22Rv1 (cell line): ENCODE data around the gene LILRB4.

Experiments
- ZFX ChIP-seq: fragments of 450-650 bp; IDR thresholded peaks from 2 replicates; pipeline ENCODE4 v1.6.1; 2017; ENCODE audit warnings: antibody characterized with exemption, borderline replicate concordance
- TF ChIP-seq, protein P1 (sequence below): fragments of 450-650 bp; IDR thresholded peaks from 2 replicates; pipeline ENCODE4 v1.5.1; 2017; ENCODE audit warnings: mild to moderate bottlenecking

DNA sequence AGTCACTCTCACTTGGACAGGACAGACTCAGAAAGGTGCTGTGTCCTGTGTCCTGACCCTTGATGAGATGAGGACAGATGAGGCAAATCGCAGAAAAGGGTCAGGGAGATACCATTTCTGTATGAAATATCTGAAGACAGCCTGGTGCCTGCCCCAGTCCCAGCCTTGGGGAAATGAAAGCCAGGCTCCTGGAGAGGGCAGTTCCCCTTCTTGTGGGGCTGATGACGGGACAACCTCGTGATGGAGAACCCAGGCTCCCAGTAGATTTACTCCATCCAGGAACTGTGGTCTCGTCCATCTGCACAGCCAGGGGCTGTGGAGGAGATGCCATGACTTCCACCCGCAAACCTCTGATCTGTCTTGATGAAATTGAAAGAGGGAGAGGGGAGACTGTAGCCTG, 18.7 kb upstream of the LILRB4 start:
- TF ChIP-seq, protein P1, sequence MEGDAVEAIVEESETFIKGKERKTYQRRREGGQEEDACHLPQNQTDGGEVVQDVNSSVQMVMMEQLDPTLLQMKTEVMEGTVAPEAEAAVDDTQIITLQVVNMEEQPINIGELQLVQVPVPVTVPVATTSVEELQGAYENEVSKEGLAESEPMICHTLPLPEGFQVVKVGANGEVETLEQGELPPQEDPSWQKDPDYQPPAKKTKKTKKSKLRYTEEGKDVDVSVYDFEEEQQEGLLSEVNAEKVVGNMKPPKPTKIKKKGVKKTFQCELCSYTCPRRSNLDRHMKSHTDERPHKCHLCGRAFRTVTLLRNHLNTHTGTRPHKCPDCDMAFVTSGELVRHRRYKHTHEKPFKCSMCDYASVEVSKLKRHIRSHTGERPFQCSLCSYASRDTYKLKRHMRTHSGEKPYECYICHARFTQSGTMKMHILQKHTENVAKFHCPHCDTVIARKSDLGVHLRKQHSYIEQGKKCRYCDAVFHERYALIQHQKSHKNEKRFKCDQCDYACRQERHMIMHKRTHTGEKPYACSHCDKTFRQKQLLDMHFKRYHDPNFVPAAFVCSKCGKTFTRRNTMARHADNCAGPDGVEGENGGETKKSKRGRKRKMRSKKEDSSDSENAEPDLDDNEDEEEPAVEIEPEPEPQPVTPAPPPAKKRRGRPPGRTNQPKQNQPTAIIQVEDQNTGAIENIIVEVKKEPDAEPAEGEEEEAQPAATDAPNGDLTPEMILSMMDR = no peak
- TF ChIP-seq ZFX = no peak
